Ishikawa (cell line): ENCODE data around the gene SLF1.

ENCODE experiments used
- CEBPB ChIP-seq: IDR thresholded peaks from 2 replicates; pipeline ENCODE4 v1.6.1; 2012
- CREB1 ChIP-seq: IDR thresholded peaks from 2 replicates; pipeline ENCODE4 v1.6.1; 2012; ENCODE audit warnings: low read depth
- EGR1 ChIP-seq: IDR thresholded peaks from 2 replicates; pipeline ENCODE4 v1.6.1; 2012
- EP300 ChIP-seq: IDR thresholded peaks from 2 replicates; pipeline ENCODE4 v1.6.1; 2012; ENCODE audit warnings: borderline replicate concordance
- FOXM1 ChIP-seq: IDR thresholded peaks from 2 replicates; pipeline ENCODE4 v1.6.1; 2012; ENCODE audit warnings: low read depth, borderline replicate concordance
- NFIC ChIP-seq: IDR thresholded peaks from 2 replicates; pipeline ENCODE4 v1.6.1; 2012
- RAD21 ChIP-seq: IDR thresholded peaks from 2 replicates; pipeline ENCODE4 v1.6.1; 2012; ENCODE audit warnings: low read depth
- TAF1 ChIP-seq: IDR thresholded peaks from 2 replicates; pipeline ENCODE4 v1.6.1; 2012; ENCODE audit warnings: low read depth, mild to moderate bottlenecking
- TCF12 ChIP-seq: IDR thresholded peaks from 2 replicates; pipeline ENCODE4 v1.6.1; 2012; ENCODE audit warnings: low read depth
- TEAD4 ChIP-seq: IDR thresholded peaks from 2 replicates; pipeline ENCODE4 v1.6.1; 2012
- YY1 ChIP-seq: IDR thresholded peaks from 2 replicates; pipeline ENCODE4 v1.6.1; 2012; ENCODE audit warnings: low read depth
- ZBTB7A ChIP-seq: IDR thresholded peaks from 2 replicates; pipeline ENCODE4 v1.6.1; 2012; ENCODE audit warnings: low read depth
- TF ChIP-seq, protein P1 (sequence below): IDR thresholded peaks from 2 replicates; pipeline ENCODE4 v1.6.1; 2012; ENCODE audit warnings: low read depth, mild to moderate bottlenecking
- TF ChIP-seq, protein P2 (sequence below): IDR thresholded peaks from 2 replicates; pipeline ENCODE4 v1.6.1; 2012
- TF ChIP-seq, protein P3 (sequence below): IDR thresholded peaks from 2 replicates; pipeline ENCODE4 v1.6.1; 2012

Gene SLF1

DNA sequence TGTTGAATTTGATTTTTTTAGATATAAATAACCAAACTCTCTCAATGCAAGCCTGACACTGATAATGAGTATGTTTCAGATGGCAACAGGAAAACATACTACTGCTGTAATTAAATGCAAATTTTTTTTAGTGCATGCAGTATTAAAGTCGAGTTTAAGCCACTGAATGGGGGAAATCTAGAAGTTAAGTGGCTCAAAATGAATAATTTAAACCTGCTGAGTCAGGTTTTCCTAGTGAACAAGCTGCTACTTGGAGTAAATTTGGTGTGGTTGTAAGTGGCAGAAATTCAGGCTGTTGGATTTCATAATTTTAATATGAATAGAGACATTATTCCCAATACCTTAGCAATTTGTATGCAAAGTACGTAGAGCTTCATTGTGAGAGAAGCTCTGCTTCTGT is 121.8 kb downstream of the SLF1 start:
- TF ChIP-seq ZBTB7A (no peak), YY1 (no peak), RAD21 (no peak), TAF1 (no peak), FOXM1 (no peak), CREB1 (no peak), NFIC (no peak), TCF12 (no peak), CEBPB (no peak), TEAD4 (no peak), EP300 (no peak), EGR1 (no peak)
- TF ChIP-seq, protein P1, sequence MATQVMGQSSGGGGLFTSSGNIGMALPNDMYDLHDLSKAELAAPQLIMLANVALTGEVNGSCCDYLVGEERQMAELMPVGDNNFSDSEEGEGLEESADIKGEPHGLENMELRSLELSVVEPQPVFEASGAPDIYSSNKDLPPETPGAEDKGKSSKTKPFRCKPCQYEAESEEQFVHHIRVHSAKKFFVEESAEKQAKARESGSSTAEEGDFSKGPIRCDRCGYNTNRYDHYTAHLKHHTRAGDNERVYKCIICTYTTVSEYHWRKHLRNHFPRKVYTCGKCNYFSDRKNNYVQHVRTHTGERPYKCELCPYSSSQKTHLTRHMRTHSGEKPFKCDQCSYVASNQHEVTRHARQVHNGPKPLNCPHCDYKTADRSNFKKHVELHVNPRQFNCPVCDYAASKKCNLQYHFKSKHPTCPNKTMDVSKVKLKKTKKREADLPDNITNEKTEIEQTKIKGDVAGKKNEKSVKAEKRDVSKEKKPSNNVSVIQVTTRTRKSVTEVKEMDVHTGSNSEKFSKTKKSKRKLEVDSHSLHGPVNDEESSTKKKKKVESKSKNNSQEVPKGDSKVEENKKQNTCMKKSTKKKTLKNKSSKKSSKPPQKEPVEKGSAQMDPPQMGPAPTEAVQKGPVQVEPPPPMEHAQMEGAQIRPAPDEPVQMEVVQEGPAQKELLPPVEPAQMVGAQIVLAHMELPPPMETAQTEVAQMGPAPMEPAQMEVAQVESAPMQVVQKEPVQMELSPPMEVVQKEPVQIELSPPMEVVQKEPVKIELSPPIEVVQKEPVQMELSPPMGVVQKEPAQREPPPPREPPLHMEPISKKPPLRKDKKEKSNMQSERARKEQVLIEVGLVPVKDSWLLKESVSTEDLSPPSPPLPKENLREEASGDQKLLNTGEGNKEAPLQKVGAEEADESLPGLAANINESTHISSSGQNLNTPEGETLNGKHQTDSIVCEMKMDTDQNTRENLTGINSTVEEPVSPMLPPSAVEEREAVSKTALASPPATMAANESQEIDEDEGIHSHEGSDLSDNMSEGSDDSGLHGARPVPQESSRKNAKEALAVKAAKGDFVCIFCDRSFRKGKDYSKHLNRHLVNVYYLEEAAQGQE, result no peak
- TF ChIP-seq, protein P2, sequence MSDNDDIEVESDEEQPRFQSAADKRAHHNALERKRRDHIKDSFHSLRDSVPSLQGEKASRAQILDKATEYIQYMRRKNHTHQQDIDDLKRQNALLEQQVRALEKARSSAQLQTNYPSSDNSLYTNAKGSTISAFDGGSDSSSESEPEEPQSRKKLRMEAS, result no peak
- TF ChIP-seq, protein P3, sequence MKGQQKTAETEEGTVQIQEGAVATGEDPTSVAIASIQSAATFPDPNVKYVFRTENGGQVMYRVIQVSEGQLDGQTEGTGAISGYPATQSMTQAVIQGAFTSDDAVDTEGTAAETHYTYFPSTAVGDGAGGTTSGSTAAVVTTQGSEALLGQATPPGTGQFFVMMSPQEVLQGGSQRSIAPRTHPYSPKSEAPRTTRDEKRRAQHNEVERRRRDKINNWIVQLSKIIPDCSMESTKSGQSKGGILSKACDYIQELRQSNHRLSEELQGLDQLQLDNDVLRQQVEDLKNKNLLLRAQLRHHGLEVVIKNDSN, result no peak

DNA sequence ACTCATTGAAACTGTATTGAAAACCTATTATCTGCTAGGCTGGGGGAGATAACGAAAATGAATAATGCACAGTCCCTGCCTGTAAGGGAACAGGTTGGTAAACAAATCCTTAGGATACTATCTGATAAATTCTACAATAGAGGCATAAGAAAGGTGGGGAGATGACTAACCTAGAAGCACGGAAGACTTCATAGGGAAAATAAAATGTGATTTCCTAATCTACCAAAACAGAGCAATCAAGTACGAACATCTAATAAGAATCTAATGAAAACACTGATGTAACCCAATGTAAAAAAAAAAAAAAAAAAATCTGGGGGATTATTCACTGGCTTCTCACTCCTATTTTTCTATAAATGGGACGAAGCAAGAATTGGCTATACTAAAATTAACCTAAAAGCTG is 124.4 kb downstream of the SLF1 start:
- TF ChIP-seq CREB1 (no peak), TAF1 (no peak), EP300 (no peak), TEAD4 (no peak), CEBPB (no peak), NFIC (no peak)
- TF ChIP-seq, protein P3, result no peak
- TF ChIP-seq, protein P2, result no peak
- TF ChIP-seq, protein P1, result no peak

DNA sequence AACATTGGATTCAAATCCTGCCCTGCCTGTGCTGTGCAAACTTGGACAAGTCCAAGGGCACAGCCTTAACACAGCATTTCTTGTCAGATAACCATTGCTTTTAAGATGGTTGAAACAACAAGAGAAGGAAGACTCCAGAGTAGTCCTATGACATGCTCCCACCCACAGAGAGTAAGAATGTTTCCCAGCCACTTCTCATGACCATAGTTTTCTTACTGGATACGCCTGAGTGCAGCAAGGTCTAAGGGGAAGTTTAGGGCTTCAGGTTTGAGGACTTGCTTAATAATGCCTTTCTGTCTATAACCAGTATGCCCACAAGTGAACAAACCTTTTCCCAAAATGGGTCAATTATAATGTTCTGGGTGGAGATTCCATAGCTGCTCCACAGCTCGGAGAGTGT is 126.4 kb downstream of the SLF1 start:
- TF ChIP-seq, protein P1, result no peak
- TF ChIP-seq NFIC (no peak), FOXM1 (no peak), EP300 (no peak), RAD21 (no peak), CREB1 (no peak), TCF12 (no peak)
- TF ChIP-seq, protein P2, result no peak
- TF ChIP-seq, protein P3, result no peak

DNA sequence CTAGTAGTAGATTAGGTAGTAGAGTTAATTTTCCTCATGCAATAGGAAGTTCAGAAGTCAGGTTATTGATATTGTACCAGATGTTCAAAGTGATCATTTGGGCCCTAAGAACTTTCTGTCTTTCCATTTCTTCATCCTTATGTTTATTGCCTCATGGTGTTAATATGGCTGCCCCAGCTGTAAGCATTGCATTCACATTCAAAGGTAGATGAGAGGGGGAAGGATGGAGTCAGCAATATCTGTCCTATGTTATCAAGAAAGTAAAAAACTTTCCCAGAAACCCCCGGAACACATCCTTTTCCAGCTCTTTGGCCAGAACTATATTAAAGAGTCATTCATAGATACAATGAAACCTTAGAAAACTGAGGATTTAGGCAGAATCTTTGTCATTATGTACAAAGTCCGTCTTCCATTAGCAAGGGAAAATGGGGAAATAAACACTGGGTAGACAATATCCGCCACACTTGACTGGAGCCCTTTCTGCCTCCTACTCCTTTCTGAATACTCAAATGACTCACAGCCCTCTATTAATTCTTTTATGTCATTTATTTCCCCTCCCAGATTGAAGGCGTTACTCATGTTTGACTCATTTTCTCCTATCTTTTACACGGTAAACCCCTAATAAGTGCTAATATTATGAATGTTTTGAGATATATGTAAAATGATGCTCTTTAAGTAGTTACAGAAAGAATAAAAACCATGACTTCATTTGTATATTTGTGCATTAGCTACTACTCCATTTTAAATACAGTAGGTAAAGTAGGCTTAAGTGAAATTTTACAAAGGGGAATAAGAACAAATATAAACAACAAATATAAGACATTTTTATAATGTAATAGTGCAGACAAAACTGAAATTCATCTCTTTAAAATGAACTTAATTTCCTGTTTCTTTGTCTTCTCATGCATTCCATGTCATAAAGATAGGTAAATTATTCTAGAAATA is 127.6 kb downstream of the SLF1 start:
- TF ChIP-seq EP300 (no peak; the same call in 1 of the 2 replicates), CEBPB (no peak)
